ENCODE results near the gene ABCC11. TPM values are rescaled to one million over a fixed set of nuclear protein-coding genes. Genes with fewer than 3 reads are reported as not detected.

Gene ABCC11
- total and polyA plus RNA-seq, 2 of the 13 experiments (the other 11 are each of a cell fraction or from before 2014, with no cell fraction given), result 1.0 to 1.4 TPM

DNA sequence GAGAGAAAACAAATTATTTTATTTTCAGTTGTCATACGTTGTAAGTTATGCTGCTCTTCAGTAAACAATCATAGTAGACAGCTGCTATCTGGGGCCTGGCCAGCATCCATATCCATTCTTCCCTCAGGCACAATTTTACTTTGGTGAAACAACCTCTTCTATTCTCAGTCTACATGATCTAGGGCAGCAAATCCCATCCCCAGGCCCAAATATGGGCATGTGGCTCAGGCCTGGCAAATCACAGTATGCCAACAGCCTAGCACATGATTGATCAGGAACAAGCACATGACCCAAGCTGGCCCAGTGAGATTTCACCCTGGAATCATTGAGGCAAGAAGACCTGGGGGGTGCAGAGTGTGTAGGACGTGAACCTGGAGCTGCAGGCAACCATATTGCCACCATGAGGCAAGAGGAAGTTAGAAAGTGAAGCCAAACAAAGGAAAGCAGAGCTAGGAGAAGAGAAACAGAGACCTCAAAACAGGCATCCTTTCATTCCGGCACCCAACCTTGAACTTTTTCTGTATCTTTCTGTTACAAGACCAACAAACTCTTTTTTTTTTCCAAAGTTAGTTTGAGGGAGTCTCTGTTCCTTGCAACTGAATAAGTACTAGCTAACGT, 81.3 kb downstream of the ABCC11 start (continued):
- TF ChIP-seq ZNF30 (CRISPR knock-in tag; IDR thresholded peaks at IDR 0.05), result no peak
- TF ChIP-seq ZNF446 (CRISPR knock-in tag; IDR thresholded peaks at IDR 0.05), result 0 out of 2 replicates have a peak, but pooled peaks have one; percentile 80
- 0 out of 2 replicates have a peak, but pooled peaks have one; percentile 36 for TF ChIP-seq REPIN1 (CRISPR knock-in tag; IDR thresholded peaks at IDR 0.05; ENCODE audit: borderline replicate concordance, low read depth)
- peak; percentile 27; the same call in 1 of the 2 replicates for TF ChIP-seq ELF3 (CRISPR knock-in tag; IDR thresholded peaks at IDR 0.05)
- 0 out of 2 replicates have a peak, but pooled peaks have one; percentile 11 for TF ChIP-seq KDM1A (CRISPR knock-in tag; IDR thresholded peaks at IDR 0.05)
- TF ChIP-seq, protein P1, sequence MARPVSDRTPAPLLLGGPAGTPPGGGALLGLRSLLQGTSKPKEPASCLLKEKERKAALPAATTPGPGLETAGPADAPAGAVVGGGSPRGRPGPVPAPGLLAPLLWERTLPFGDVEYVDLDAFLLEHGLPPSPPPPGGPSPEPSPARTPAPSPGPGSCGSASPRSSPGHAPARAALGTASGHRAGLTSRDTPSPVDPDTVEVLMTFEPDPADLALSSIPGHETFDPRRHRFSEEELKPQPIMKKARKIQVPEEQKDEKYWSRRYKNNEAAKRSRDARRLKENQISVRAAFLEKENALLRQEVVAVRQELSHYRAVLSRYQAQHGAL (CRISPR knock-in tag; IDR thresholded peaks at IDR 0.05; ENCODE audit: not compliant biosample characterization), result no peak
- TF ChIP-seq, protein P2, sequence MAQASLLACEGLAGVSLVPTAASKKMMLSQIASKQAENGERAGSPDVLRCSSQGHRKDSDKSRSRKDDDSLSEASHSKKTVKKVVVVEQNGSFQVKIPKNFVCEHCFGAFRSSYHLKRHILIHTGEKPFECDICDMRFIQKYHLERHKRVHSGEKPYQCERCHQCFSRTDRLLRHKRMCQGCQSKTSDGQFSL (CRISPR knock-in tag; IDR thresholded peaks at IDR 0.05), result peak; percentile 90; the same call in 1 of the 2 replicates
- peak; percentile 58 for TF ChIP-seq YY1 (IDR thresholded peaks at IDR 0.05; ENCODE audit: insufficient read depth, insufficient replicate concordance, low read depth, low read length)
- no peak for TF ChIP-seq ZNF343 (CRISPR knock-in tag; IDR thresholded peaks at IDR 0.05)
- 0 out of 2 replicates have a peak, but pooled peaks have one; percentile 32 for TF ChIP-seq SRY (CRISPR knock-in tag; IDR thresholded peaks at IDR 0.05)

Measured in HepG2 (cell line).